ENCODE results near the gene SLC22A17. TPM values are rescaled to one million over a fixed set of nuclear protein-coding genes. Genes with fewer than 3 reads are reported as not detected.

SLC22A17 gene
- total RNA-seq, 1 donor, result 5.6 TPM

- no peaks in the 10 kb centered on the region for H3K27me3 ChIP-seq (ENCODE audit: insufficient read depth, low read length)
- no peaks in the 10 kb centered on the region for H3K9me3 ChIP-seq (ENCODE audit: low read depth, low read length)
- H3K4me3 ChIP-seq (ENCODE audit: low read length), result no peak within 1 kb of the TSS
- H3K4me1 ChIP-seq (ENCODE audit: insufficient read depth, low read length), result no peaks in the 10 kb centered on the region
These were observed 24.0 kb upstream of the SLC22A17 start, which contains the start of gene CMTM5 for GRCh38 chr14:23376482-23377197. TSS of gene CMTM5 (plus strand) at chr14:23377046. CDS start at chr14:23377252, 206 bp downstream.

GRCh38 chr14:23375527-23376251 is 23.0 kb upstream of the SLC22A17 start:
- no peak overlapping the region for H3K4me3 ChIP-seq (ENCODE audit: low read length)
- H3K27me3 ChIP-seq (ENCODE audit: insufficient read depth, low read length), result no peaks in the 10 kb centered on the region
- H3K4me1 ChIP-seq (ENCODE audit: insufficient read depth, low read length), result no peaks in the 10 kb centered on the region
- no peaks in the 10 kb centered on the region for H3K9me3 ChIP-seq (ENCODE audit: low read depth, low read length)

DNA sequence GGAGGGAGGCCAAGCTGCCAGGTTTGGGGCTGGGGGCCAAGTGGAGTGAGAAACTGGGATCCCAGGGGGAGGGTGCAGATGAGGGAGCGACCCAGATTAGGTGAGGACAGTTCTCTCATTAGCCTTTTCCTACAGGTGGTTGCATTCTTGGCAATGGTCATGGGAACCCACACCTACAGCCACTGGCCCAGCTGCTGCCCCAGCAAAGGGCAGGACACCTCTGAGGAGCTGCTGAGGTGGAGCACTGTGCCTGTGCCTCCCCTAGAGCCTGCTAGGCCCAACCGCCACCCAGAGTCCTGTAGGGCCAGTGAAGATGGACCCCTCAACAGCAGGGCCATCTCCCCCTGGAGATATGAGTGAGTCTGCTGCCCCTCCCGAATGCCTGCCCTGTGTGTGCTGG is 20.4 kb upstream of the SLC22A17 start:
- H3K27me3 ChIP-seq (ENCODE audit: insufficient read depth, low read length), result peaks cover 2% of the 10 kb centered on the region
- no peak overlapping the region for H3K4me3 ChIP-seq (ENCODE audit: low read length)
- no peaks in the 10 kb centered on the region for H3K9me3 ChIP-seq (ENCODE audit: low read depth, low read length)
- H3K4me1 ChIP-seq (ENCODE audit: insufficient read depth, low read length), result no peaks in the 10 kb centered on the region

DNA sequence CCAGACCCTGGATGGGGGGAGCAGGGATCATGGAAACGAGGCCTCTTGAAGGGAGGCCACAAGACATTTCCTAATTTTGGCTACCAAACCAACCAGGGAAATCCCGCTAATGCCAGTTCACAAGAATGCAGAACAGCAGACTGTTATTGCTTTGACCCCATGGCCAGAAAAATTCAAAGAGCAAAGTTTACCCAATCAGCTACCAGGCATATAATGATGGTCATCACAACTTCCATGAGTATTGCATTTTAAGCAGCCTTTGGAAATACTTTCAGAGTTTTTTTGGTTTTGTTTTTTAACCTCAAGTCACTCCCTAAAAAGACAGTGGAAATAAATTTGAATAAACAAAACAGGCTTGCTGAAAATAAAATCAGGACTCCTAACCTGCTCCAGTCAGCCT is 19.8 kb upstream of the SLC22A17 start, which contains the start of gene IL25:
Gene IL25, plus strand, starts transcription at position 301 of the 400 bp plus-strand sequence.
- H3K27me3 ChIP-seq (ENCODE audit: insufficient read depth, low read length), result peaks cover 2% of the 10 kb centered on the region
- H3K4me1 ChIP-seq (ENCODE audit: insufficient read depth, low read length), result no peaks in the 10 kb centered on the region
- H3K4me3 ChIP-seq (ENCODE audit: low read length), result no peak within 1 kb of the TSS
- no peaks in the 10 kb centered on the region for H3K9me3 ChIP-seq (ENCODE audit: low read depth, low read length)

- H3K4me3 ChIP-seq (ENCODE audit: low read length), result no peak overlapping the region
- H3K4me1 ChIP-seq (ENCODE audit: insufficient read depth, low read length), result no peaks in the 10 kb centered on the region
- H3K9me3 ChIP-seq (ENCODE audit: low read depth, low read length), result no peaks in the 10 kb centered on the region
- H3K27me3 ChIP-seq (ENCODE audit: insufficient read depth, low read length), result peaks cover 4% of the 10 kb centered on the region
These were observed 19.2 kb upstream of the SLC22A17 start for GRCh38 chr14:23371865-23372264.

DNA sequence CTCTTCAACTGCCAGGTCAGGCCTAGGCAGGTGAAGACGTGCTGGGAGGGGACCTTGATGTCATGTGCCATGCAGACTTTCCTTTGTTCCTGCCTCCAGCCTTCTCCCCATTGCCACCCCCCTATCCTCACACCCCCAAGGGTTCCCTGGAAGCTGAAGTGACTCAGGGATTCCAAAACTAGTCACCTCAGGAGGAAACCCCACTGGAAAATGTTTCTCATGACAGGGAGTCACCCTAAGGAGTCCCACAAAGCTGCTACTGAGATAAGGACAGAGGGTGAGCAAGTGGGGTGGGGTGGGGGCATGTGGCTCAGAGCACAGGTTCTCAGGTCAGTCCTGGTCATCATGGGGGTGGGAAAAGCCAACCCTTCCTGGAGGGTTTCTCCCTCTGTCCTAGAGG is 17.5 kb upstream of the SLC22A17 start:
- H3K27me3 ChIP-seq (ENCODE audit: insufficient read depth, low read length), result peaks cover 15% of the 10 kb centered on the region
- H3K9me3 ChIP-seq (ENCODE audit: low read depth, low read length), result no peaks in the 10 kb centered on the region
- no peak overlapping the region for H3K4me3 ChIP-seq (ENCODE audit: low read length)
- H3K4me1 ChIP-seq (ENCODE audit: insufficient read depth, low read length), result no peaks in the 10 kb centered on the region

GRCh38 chr14:23366426-23366921 is 13.8 kb upstream of the SLC22A17 start:
- no peaks in the 10 kb centered on the region for H3K4me1 ChIP-seq (ENCODE audit: insufficient read depth, low read length)
- H3K4me3 ChIP-seq (ENCODE audit: low read length), result no peak overlapping the region
- no peaks in the 10 kb centered on the region for H3K9me3 ChIP-seq (ENCODE audit: low read depth, low read length)
- H3K27me3 ChIP-seq (ENCODE audit: insufficient read depth, low read length), result peaks cover 28% of the 10 kb centered on the region

DNA sequence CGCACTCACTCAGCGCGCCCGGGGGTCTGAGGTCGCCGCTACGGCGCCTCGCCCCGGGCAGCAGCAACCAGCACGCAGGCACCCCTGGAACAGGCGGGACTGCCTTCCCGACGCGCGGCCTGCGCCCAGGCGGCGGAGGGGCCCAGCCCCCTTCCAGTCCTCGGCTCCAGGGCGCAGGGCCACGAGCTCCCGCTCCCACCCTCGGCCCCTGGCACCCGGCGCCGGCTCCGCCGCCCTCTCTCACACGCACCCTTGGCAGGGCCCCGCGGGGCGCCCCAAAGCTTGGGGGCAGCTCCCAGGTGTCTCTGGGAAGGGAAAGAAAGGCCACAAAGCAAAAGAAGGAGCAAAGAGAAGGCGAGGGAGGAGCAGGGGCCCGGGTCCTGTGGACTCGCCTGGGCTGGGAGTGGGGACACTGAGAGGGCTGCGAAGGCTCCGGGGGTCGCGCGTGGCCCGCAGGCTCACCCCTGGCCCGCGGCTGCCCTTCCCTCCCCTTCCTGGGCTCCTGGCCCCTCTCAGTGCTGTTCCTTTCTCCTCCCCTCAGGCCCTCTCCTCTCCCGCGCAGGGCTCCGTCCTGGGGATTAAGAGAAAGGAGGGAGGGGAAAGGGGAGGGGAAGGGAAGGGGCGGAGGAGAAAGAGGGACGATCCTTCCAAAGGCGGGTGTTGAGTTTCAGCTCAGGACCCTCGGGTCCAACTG is 13.2 kb upstream of the SLC22A17 start:
- peaks cover 28% of the 10 kb centered on the region for H3K27me3 ChIP-seq (ENCODE audit: insufficient read depth, low read length)
- no peaks in the 10 kb centered on the region for H3K9me3 ChIP-seq (ENCODE audit: low read depth, low read length)
- no peak overlapping the region for H3K4me3 ChIP-seq (ENCODE audit: low read length)
- H3K4me1 ChIP-seq (ENCODE audit: insufficient read depth, low read length), result no peaks in the 10 kb centered on the region

DNA sequence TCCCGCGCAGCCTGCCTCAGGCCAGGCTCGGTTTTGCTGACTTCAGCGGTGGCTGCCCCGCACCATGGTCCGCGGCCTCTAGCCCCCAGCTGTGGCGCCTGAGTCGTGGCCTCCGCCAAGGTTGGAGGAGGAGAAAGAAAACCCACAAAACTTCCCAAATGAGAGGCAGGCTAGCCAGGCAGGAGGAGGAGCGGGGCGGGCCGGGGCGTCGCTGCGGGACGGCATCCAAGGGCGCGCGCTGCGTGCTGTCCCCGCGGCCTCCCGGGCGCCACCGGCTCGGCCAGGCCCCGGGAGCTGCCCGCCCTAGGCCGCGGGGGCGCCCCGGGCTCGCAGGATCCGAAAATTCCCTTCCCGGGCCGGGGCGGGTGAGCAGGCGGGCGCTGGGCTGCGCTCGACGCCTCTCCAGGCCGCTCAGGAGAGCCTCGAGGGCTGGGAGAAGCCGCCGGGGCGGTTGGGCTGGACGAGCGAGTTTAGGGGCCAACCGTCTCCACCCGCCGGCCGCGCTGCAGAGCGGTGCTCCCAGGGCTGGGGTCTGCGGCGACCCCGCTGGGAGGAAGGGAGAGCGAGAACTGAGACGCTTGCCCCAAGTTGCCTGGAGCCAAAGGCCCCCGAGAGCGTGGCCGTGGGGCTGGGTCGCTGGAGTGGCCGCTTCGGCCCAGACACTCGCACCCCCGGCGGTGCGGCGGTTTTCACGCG is 12.5 kb upstream of the SLC22A17 start, which contains the start of gene EFS:
Gene EFS, minus strand, starts transcription at position 137 of the 696 bp plus-strand sequence. CDS start 147 bp downstream, outside the sequence.
- Histone ChIP-seq H3K9me3 (ENCODE audit: low read depth, low read length) (no peaks in the 10 kb centered on the region), H3K27me3 (ENCODE audit: insufficient read depth, low read length) (peaks cover 28% of the 10 kb centered on the region), H3K4me1 (ENCODE audit: insufficient read depth, low read length) (no peaks in the 10 kb centered on the region), H3K4me3 (ENCODE audit: low read length) (no peak within 1 kb of the TSS)

DNA sequence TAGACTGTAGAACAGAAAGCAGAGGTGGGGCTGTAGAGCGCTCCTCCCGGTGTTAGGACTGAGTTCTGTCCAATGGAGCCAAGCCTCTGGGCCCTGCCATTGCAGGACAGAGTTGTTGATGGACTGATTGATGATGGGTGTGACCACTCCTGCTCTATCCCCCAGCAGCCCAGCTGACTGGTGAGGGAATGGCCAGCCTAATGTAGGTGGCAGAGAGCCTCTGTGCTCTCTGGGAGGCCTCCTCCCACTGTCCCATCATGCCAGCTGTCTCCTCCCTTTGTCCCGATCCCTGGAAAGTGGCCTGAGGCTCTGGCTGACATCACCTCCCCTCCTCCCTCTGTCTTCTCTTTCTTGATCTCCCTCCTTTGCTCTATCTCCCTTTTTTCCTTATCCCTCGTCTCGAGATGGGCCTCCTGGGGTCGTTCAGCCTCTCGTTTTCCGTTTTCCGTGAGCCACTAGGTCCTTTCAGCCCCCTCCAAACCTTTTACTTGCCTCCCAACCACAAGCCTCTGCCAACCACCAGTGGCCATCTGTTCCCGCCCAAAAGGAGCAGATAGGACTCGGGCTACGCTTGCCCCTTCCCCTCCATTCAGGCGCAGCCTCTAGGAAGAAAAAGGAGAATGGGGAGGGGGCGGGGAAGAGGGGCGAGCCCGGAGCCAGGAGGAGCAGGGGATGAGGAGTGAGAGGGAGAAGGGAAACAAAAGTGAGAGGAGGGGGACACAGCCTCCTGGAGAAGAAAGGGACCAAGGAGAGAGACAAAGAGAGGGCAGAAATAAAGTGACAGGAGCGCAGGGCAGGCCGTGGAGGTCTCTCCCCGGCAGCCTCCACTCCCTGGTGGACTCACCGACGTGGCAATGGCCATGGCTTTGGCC is 11.7 kb upstream of the SLC22A17 start:
- peaks cover 28% of the 10 kb centered on the region for H3K27me3 ChIP-seq (ENCODE audit: insufficient read depth, low read length)
- H3K4me3 ChIP-seq (ENCODE audit: low read length), result no peak overlapping the region
- no peaks in the 10 kb centered on the region for H3K4me1 ChIP-seq (ENCODE audit: insufficient read depth, low read length)

GRCh38 chr14:23362200-23362599 is 9.5 kb upstream of the SLC22A17 start:
- Histone ChIP-seq H3K4me1 (ENCODE audit: insufficient read depth, low read length) (no peaks in the 10 kb centered on the region), H3K9me3 (ENCODE audit: low read depth, low read length) (no peaks in the 10 kb centered on the region), H3K4me3 (ENCODE audit: low read length) (no peak overlapping the region), H3K27me3 (ENCODE audit: insufficient read depth, low read length) (peaks cover 26% of the 10 kb centered on the region)

More for the DNA sequence above, 11.7 kb upstream of the SLC22A17 start:
- H3K9me3 ChIP-seq (ENCODE audit: low read depth, low read length), result no peaks in the 10 kb centered on the region

- Histone ChIP-seq H3K4me1 (ENCODE audit: insufficient read depth, low read length) (no peaks in the 10 kb centered on the region), H3K4me3 (ENCODE audit: low read length) (no peak overlapping the region), H3K9me3 (ENCODE audit: low read depth, low read length) (no peaks in the 10 kb centered on the region), H3K27me3 (ENCODE audit: insufficient read depth, low read length) (peaks cover 22% of the 10 kb centered on the region)
These were observed 9.1 kb upstream of the SLC22A17 start for GRCh38 chr14:23361763-23362162.

DNA sequence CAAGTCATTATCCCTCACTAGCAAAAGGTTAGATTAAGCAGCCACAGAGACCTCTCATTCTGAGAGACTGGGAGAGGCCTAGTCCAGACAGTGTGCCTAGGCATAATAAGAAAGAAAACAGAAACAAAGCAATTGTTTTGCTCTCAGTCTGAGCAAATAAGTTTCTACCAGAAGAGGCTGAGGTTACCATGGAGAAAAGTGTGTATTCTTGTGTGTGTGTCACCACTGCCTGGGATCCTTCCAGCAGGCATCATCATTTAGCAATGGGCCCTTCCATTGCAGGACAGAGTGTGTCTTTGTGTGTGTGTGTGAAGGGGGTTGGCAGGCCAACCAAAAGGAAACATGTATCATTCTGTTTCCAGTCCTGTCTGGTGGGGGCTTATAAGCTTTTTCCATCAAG is 8.6 kb upstream of the SLC22A17 start:
- Histone ChIP-seq H3K4me3 (ENCODE audit: low read length) (no peak overlapping the region), H3K4me1 (ENCODE audit: insufficient read depth, low read length) (no peaks in the 10 kb centered on the region), H3K9me3 (ENCODE audit: low read depth, low read length) (no peaks in the 10 kb centered on the region), H3K27me3 (ENCODE audit: insufficient read depth, low read length) (peaks cover 20% of the 10 kb centered on the region)

DNA sequence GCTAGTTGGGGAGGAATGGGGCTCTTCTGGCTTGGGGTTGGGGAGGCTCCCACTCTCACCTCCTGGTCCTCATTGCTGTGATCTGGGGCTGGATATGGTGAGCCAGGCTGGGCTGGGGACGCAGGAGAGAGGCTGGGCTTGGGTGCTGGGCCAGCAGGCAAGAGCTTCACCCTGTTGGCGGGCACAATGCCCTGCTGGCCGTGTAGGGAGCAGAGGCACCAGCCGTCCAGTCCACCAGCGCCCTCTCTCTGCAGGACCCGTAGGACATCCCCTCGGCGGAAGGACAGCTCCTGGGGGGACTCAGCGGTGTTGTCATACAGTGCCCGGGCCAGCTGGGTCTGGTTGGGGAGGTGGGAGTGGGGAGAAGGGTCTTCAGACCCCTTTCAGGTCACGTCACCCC is 7.8 kb upstream of the SLC22A17 start:
- peaks cover 15% of the 10 kb centered on the region for H3K27me3 ChIP-seq (ENCODE audit: insufficient read depth, low read length)
- H3K4me1 ChIP-seq (ENCODE audit: insufficient read depth, low read length), result no peaks in the 10 kb centered on the region
- no peaks in the 10 kb centered on the region for H3K9me3 ChIP-seq (ENCODE audit: low read depth, low read length)
- H3K4me3 ChIP-seq (ENCODE audit: low read length), result no peak overlapping the region

Measured in mononuclear cell (primary cell).